GM21825 (cell line): Measurements from ENCODE around the gene FBXW11.

Source experiments
- ATAC-seq: cut with Tn5 transposase; IDR thresholded peaks from one replicate; pipeline ENCODE4 v1.9.1; 2021; ENCODE audit warnings: mild to moderate bottlenecking, moderate library complexity; ENCODE audit not compliant: unreplicated experiment

The FBXW11 gene

DNA sequence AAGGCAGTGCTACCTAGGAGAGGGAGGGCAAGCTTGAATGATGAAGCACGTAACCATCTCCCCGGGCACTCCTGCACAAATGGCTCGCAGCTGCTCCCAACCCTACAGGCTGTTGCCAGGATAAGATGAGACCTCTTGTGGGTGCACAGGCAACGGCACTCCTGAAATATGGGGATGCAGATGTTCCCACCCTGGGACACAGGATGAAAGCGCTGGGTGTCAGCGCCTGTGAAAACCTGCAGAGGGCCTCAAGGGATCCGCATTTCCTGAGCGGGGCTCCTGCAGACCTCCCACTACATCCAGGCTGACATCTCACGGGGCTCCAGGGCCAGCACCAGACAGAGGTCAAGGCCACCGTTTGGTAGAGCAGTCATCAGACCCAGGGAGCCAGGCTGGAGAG is 160.1 kb downstream of the FBXW11 start:
- ATAC-seq: no peak

DNA sequence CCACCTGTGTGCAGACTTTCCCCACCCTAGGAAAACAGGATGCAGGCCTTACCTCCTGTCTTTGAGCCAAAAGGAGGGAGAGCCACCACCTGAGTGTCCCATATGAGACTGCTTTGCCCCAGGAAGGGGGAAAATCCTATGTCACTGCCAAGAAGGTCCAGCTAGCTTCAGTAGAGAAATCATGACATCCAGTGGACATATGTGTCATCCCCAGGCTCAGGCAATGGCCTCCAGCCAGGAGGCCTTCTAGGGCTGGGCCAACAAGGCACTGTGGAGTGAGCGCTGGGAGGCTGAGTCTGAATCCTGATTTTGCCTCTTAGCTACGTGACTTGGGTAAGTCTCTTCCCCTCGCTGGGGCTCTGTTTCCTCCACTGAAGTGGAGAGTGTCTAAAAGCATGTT is 160.6 kb downstream of the FBXW11 start:
- ATAC-seq: no peak

DNA sequence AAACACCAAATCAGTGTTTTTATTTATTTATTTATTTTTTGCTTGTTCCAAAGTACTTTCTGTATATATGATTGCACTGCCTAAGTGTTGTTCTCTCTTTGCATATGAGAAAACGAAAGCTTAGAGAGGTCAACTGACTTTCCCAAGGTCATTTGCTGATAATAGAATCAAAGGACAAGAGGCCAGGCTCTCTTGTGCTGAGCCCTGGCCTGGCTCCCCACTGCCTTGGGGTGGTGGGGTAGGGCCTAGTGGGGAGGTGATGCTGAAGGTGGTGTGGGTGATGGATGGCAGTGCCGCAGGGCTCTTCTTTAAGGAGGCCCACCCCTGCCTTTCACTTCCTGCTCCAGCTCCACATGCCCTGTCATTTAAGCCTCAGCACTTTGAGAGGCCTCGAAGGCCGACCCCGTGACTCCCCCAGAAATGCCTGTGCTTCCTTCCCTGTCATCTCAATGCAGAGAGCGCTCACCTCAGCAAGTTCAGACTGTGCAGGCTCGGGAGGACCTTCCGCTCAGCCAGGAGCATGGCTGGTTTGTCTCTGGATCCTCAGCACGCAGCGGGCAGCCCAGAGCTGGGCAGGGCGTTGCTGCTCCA is 161.3 kb downstream of the FBXW11 start:
- no peak for ATAC-seq

DNA sequence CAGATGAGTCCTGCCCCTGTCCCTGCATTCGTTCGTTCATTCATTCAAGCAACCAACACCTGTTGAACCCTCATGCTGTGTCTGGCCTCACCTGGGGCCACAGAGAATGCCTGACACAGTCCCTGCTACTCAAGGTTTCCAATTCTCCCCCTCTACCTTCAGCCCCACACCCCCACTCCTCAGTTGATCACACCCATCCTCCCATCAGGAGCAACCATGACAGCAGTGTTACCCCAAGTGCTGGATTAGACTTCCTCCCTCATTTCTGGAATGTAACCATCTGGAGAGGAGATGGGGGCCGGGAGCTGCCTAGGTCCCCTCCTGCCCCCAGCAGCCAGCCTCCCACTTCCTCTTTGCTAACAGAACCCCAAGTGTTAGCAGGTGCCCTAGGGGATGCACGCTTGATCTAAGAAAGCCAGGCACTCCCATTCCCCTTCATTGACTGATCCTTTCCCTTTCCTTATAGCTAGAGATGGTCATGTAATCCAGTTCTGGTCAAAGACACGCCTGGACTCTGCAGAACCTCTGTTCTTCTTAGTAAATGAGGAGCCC is 163.6 kb downstream of the FBXW11 start:
- ATAC-seq: no peak

DNA sequence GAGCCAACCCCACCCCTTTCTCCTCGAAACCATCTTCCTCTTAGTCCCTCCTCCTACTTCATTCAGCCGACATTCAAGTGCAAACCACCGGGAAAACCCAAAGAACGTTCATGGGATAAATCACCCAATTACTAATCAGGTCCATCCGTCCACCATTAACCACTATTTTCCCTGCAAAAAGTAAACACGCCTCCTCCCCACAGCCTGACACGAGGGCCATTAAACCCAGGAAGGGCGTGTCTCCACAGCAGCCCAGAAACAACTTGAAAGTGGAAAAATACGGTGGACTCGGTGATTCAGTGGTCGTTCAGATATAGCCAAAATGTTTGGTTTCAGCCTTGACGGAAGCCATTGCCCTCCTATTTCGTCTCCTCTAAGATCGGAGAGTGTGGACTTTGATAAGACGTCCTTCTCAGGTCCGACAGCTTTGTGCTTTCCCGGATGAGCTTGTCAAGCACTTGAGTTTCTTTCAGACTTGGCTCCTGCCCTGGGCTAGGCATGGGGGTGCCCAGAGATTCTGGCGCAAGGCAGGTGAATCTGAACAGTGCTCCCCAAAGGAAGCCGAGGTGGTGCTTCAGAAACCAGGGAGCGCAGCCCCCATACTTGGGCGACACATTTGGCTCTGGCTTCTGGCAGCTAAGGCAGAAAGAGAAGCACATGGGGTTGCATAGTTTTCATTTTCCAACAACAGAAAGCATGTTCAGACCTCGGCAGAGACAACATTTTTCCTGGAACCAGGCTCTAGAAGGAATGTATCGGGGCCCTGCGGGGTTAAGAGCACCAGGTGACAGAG is 164.3 kb downstream of the FBXW11 start:
- ATAC-seq: no peak

DNA sequence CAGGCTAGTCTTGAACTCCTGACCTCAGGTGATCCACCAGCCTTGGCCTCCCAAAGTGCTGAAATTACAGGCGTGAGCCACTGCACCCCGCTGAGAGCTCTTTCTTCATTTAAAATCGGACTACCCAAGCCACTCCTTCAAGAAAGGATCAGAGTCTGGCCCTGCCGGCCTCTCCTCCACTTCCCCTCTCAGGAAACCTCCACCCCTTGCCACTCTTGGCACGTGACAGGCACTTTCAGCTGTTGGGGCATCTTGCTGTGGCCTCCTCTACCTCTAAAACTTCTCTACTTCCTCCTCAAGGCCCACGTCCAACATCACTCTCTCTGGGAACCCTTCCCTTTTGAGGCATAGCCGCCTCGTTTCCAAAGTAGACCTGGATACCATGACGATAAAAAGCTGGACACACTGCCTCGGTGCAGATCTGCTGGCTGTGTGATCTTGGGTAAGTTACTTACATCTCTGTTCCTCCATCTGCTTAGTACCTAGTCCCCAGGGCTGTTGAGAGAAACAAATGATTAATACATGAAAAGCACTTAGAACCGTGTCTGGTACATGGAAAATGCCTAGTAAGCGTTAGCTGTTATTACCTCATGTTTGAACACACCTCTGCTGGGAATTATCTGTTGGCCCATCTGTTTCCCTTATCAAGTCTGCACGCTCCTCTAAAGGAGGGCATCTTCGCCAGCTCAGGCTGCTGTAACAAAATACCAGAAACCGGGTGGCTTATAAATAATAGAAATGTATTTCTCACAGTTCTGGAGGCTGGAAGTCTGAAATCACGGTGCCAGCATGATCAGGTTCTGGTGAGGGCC is 165.5 kb downstream of the FBXW11 start:
- ATAC-seq: no peak

DNA sequence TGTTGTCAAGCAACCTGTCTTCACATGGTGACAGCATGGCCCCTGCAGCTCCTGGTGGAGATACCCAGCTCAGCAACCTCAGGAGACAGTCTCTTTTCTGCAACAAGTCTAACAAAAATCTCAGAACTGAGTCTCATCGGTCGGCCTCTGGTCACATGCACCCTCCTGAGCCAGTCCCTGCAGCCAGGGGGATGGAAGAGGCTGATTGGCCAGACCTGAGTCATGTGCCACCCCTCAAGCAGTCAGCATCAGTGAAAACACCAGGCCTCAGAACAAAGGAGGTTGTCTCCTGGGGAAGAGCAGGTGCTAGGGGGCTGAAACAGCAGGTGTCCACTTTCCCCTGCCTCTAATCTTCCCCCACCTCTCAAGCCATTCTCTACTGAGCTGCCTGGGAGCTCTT is 166.4 kb downstream of the FBXW11 start:
- ATAC-seq: no peak

DNA sequence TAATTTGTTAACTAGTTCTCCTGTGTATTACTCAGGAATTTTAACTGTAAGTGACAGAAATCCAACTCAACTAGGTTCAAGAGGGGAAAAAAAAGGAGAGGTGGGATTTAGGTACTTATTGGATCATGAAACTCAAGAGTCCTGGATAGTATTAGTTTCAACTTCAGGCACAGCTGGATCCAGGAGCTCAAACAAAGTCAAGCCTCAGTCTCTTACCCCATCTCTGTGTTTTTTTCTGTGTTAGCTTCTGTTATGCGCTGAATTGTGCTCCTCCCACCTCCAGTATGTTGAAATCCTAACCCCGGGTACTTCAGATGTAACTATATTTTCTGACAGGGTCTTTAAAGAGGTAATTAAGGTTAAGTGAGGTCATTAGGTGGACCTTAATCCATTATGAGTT is 167.3 kb downstream of the FBXW11 start:
- ATAC-seq: no peak

DNA sequence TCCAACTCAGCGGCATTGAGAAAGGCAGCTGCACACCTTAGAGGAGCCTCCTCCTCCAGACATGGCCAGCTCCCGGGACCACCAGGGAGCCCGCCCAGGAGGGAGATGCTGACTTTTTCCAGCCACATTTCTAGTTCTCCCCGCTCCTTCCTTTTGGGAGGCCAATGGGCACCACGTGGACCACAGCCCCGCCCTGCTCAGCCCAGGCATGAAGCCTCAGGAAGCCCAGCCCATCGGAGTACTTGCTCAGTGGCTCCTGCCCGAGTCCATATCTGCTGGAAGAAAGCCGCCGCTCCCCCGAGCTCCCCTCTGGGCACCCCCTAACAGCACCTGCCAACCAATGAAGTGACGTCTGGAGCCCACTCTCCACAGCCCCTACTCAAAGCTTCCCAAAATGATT is 168.4 kb downstream of the FBXW11 start:
- ATAC-seq: no peak

DNA sequence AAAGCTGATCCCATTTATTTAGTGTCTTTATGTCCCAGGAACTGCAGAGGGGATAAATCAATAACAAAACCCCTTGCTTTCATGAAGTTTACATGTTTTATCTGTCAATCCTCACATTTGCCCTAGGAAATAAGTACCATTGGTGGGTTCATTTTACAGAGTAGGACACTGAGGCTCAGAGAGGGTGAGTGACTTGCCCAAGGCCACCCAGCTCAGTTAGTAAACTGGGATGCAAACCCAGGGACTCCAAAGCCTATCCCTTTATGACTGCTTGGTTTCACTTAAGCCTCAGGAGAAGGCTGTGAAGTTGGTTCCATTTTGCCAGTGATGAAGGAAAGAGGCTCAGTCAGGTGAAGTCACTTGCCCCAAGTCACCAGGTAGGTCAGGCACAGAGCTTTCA is 168.9 kb downstream of the FBXW11 start:
- no peak for ATAC-seq

DNA sequence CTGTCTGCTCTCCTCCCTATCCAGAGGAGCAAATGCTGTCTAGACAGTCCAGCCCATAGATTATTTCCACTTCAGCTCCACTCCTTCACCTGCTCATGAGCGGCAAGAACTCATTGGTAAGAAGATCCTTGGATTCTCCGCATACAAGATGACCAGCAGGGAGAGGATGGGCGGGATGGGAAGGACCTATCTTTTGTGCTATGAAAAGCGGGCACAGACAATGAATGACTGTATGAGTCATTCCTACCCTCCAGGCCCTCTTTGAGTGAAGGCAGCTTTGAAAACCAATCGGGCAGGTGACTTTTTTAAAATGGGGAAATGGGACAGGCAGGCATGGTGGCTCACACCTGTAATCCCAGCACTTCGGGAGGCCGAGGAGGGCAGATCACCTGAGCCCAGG is 171.4 kb downstream of the FBXW11 start:
- no peak for ATAC-seq

DNA sequence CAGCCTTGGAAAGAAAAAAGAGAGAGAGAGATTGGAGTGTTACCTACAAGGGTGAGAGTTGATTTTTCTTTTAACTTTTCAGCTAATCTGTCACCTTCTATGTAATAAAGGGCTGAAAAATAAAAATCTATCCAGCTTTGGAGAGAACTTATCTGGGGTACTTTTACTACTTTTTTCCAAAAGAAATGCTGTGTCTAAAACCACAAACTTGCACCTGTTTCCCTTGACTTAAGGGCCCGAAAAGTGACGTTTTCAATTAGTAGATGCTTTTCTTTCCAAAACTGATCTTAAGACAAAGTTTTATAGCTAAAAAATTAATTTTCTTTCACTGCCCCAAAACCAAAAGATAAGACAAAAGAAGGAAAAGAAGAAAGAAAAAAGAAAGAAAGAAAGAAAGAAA is 172.0 kb downstream of the FBXW11 start:
- no peak for ATAC-seq

DNA sequence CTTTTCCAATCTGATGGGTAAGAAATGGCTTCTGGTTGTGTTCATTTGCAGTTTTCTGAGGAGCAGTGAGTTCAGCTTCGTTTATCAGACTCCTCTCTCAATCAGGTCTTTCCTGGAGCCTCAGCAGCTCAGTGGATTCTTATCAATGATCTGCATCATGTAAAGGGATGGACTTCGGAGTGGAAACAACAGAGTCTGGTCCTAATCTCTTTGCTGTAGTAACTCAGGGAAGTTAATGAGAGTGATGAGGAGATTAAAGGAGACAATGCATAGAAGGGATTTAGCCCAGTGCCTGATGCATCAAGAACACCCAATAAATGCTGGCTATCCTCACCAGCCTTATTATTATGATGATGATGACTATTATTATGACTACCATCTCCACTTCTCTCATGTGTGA is 173.7 kb downstream of the FBXW11 start:
- ATAC-seq: no peak

DNA sequence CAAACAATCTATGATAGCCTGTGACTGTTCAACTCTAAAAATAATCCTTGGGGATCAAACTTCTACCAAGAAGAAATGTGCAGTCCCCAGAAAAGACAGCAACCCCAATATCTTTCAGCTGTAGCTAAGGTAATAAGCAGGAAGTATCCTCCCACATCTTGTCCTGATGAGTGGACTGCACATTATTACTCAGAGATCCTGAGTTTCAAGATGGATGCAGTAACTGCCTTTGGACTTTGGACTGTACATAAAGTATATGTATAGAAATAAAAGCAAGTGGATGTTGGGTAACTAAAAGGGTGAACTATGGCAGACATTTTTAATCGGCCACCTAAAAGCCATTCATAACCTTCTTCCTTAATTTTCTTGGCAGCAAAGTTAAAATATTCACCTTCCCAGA is 175.8 kb downstream of the FBXW11 start:
- no peak for ATAC-seq

DNA sequence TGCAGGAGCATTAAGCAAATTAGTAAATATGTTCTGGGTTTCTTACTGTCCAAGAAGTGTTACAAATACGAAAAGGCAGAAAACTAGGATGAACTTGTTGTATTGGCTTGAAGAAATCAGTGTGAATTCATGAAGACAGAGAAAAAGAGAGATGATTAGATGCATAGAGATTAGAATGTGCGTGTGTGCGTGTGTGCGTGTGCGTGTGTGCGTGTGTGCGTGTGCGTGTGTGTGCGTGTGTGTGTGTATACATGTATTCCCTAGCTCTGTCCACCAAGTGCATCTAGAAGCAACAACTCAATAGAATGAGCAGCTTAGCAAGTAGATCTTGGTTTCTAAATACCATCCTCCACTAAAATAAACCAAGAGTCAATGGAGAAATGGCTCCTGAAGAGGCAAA is 179.3 kb downstream of the FBXW11 start:
- no peak for ATAC-seq

DNA sequence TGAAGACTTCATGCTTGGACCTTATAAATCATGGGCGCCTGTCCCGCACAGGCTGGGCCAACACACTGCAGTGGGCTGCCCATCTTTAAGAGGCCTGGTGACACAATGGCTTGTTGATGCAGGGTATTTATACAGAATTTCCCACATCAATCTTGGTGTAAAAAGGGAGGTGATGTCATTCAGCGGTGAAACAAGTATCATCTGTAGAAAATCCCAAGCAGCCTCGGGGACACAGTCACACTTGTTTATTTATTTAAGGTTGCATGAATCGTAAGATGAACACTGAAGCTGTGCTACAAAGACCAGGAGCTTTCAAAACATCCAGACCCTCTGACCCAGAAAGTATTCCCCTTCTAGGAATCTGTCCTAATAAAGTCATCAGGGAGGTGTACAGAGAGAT is 180.3 kb downstream of the FBXW11 start:
- no peak for ATAC-seq

DNA sequence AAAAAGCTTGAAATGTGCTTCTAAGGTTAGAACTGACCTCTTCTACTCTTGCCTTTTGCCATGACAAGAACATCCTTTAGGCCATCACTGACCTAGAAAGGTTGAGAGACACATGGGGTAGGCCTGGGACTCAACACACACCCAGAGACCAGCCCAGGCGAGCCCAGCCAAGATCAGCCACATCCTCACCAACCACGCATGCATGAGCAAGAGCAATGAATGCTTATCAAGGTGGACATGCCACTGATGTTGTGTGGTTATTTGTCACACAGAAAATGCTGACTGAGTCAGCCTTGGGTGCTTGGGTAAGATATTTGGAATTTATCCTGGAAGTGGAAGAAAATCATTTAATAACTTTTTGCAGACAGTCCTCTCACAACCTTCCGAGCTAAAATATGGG is 181.4 kb downstream of the FBXW11 start:
- no peak for ATAC-seq

DNA sequence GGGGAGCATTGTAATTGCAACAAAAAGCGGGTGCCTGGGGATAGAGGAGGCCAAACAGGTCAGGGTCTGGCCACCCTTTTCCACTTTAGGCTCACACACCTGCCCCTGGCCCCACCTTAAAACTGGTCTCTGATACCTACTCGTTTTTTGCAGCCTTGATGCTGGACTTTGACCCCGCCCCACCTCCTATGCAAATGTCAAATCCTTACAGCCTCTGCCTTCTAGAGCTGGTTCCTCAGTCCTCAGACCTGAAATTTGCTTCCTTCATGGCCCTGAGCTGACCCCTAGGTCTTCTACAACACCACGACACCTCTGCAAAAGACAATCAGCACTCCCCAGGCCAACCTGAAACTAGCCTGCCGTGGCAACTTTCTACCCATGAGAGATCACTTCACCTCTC is 183.2 kb downstream of the FBXW11 start:
- no peak for ATAC-seq

DNA sequence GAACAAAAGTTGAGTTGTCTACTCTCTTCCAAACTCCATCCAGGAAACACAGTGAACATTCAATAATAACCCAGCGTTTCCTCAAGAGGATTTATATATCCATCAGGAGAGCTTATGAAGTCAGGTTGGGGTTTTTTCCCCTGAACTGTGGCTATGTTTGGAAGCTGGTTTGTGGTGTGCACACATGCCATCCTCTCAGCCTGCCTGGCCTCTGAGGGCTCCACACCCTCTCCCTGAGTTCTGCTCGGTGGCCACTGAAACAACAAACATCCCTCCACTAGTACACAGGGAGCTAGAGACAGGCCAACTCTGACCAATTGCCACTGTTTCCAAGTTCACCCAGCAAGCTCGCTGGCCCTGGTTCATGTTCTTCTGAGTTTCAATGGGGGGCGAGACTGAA is 185.2 kb downstream of the FBXW11 start:
- no peak for ATAC-seq

DNA sequence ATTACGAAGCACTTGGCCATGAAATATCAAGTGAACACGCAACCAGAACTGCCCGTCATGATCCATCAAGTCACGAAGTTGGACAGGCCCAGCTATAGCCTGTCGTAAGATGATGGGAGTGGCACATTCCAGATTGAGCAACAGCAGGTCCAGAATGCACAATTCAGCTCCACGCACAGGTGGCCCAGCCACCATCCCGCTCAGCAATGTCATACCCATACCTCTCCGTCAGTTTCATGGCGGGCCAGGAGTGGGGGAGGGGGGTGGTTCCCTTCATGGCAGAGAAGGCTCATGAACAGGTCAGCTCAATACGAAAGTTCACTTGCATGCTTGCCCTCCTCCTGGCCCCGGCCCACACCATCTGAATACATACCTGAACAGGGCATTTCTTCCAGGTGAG is 185.9 kb downstream of the FBXW11 start:
- ATAC-seq: no peak

DNA sequence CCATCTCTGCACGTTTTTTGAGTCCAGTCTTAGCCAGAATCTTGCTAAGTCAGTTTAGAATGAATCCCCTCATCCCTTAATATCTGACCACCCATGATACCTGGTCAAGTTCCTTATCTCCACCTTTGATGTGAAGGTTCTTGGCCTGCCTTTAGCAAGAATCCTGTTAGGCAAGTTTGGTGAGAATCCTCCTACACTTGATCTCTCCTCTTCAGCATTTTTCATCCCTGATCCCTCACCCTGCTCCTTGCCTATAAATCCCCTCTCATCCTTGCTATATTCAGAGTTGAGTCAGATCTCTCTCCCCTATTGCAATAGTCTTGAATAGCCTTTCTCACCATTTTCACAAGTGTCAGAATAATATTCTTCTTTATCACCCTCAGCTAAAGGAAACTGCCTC is 189.8 kb downstream of the FBXW11 start:
- ATAC-seq: no peak
